Regular cardiac myocyte (primary cell): ENCODE results near the gene MYO5B. TPM values are rescaled to one million over a fixed set of nuclear protein-coding genes. Genes with fewer than 3 reads are reported as not detected.

Experiments
- total RNA-seq: library from RNA; depleted of rRNA; stranded (reverse); fragments of >200 nt; gene quantifications from 2 replicates; pipeline ENCODE4 v1.2.3, GENCODE V29; 2014

MYO5B gene
- 0.28 and 0.38 TPM in 2 replicates for total RNA-seq

GRCh38 chr18:50194631-50195532 lies at the start of gene MYO5B:
MYO5B (minus strand) TSS chr18:50195147; CDS start chr18:50194793, 354 bp downstream.

GRCh38 chr18:49813319-49814146 lies 381.4 kb downstream of the MYO5B start, which contains the start of gene ACAA2:
ACAA2 (minus strand) TSS chr18:49813533; CDS start chr18:49813484, 49 bp downstream.

Other genes starting within 250 kb of the MYO5B start
- gene CFAP53, start 71.3 kb upstream of the MYO5B start, total RNA-seq = under 0.01 and 0.85 TPM in 2 replicates
- gene MBD1, start 86.4 kb upstream of the MYO5B start, total RNA-seq = 56.0 and 59.5 TPM in 2 replicates
- gene CXXC1, start 92.5 kb upstream of the MYO5B start, total RNA-seq = 24.5 and 61.7 TPM in 2 replicates
- 2.8 and 19.6 TPM in 2 replicates for gene SKA1, start 179.9 kb upstream of the MYO5B start, total RNA-seq